ENCODE results near the gene TRIM66. TPM values are rescaled to one million over a fixed set of nuclear protein-coding genes. Genes with fewer than 3 reads are reported as not detected.

TRIM66 gene
- total RNA-seq, 4 donors from 2014 or later = 5.2 to 31.8 (median 7.6) TPM

GRCh38 chr11:8652140-8652539 is 30.3 kb downstream of the TRIM66 start:
- TF ChIP-seq CTCF (IDR thresholded peaks at IDR 0.05; ENCODE audit: low read depth) = no peak

- TF ChIP-seq CTCF (IDR thresholded peaks at IDR 0.05; ENCODE audit: low read depth) = no peak
Measured at GRCh38 chr11:8650401-8650990, 32.0 kb downstream of the TRIM66 start.

GRCh38 chr11:8649361-8649760 is 33.1 kb downstream of the TRIM66 start:
- no peak for TF ChIP-seq CTCF (IDR thresholded peaks at IDR 0.05; ENCODE audit: low read depth)

GRCh38 chr11:8646873-8647272 is 35.6 kb downstream of the TRIM66 start:
- no peak for TF ChIP-seq CTCF (IDR thresholded peaks at IDR 0.05; ENCODE audit: low read depth)

- TF ChIP-seq CTCF (IDR thresholded peaks at IDR 0.05; ENCODE audit: low read depth) = no peak
Measured at GRCh38 chr11:8642196-8642841, 40.1 kb downstream of the TRIM66 start.

GRCh38 chr11:8641332-8641731 is 41.1 kb downstream of the TRIM66 start:
- TF ChIP-seq CTCF (IDR thresholded peaks at IDR 0.05; ENCODE audit: low read depth) = no peak

GRCh38 chr11:8640267-8640906 is 42.1 kb downstream of the TRIM66 start:
- no peak for TF ChIP-seq CTCF (IDR thresholded peaks at IDR 0.05; ENCODE audit: low read depth)

Data from subcutaneous adipose tissue (tissue), 4 donors.